K562 (cell line): ENCODE data around the gene COL13A1. TPM values are rescaled to one million over a fixed set of nuclear protein-coding genes. Genes with fewer than 3 reads are reported as not detected.

Experiments used
- ATAC-seq: fragments of 200-7000 bp; cut with Tn5 transposase; 3 replicates; pipeline ENCODE4 v1.9.1; 2020; ENCODE audit warnings: moderate library complexity
- BruUV-seq: library from RNA; stranded (reverse); fragments of 400-500 nt; replicated peaks from 2 replicates; lab custom pipeline; 2021; lab: Mats Ljungman, UMichigan
- CTCF ChIA-PET: fragments of 300-600 bp; formaldehyde crosslinking; extraction: SDS; loops from one replicate; lab custom pipeline; 2021; ENCODE audit warnings: low intra/inter-chr PET ratio; lab: Yijun Ruan, JAX
- POLR2A ChIA-PET: fragments of 300-600, 350-650 bp; sonication (Branson Sonifier 250); formaldehyde crosslinking; extraction: SDS; loops from one replicate; lab custom pipeline; 2021; ENCODE audit warnings: antibody characterized with exemption, inconsistent platforms; lab: Yijun Ruan, JAX
- DNase-seq, 4 experiments: peaks; one replicate each; pipeline versions ENCODE4 v3.0.0 to v3.0.0-alpha.2; 2011 to 2018; ENCODE audit warnings: low spot score in 3 of 4, mixed read lengths in 3 of 4; ENCODE audit errors: extremely low read depth in 1 of 4
- FAIRE-seq: peaks from 2 replicates; lab custom pipeline; 2011; peaks lifted over from hg19 to GRCh38; lab: Jason Lieb, UNC
- H2AFZ ChIP-seq: 2 replicates; pipeline ENCODE4 v1.6.0; 2011; ENCODE audit warnings: low read depth, low read length, control low read depth, inconsistent platforms
- H3K27ac ChIP-seq: fragments of 200-600 bp; 3 replicates; pipeline ENCODE4 v1.8.0; 2011; ENCODE audit warnings: low read depth, mild to moderate bottlenecking, control low read depth, inconsistent platforms, low read length, moderate library complexity, mixed read lengths; ENCODE audit errors: extremely low read depth
- H3K27me3 ChIP-seq, 2 experiments: fragments of 300-600 bp in 1 of 2; 2 replicates in 1 of 2; 3 replicates in 1 of 2; pipeline versions ENCODE4 v1.6.0 to v1.8.0; 2011; ENCODE audit warnings: inconsistent platforms in 2 of 2, low read length in 2 of 2, mild to moderate bottlenecking in 1 of 2, mixed read lengths in 1 of 2, moderate library complexity in 1 of 2; ENCODE audit not compliant: control insufficient read depth in 2 of 2, insufficient read depth in 2 of 2
- H3K36me3 ChIP-seq: fragments of 300-600 bp; 3 replicates; pipeline ENCODE4 v1.8.0; 2011; ENCODE audit warnings: mild to moderate bottlenecking, low read length, inconsistent platforms; ENCODE audit not compliant: control insufficient read depth, insufficient read depth
- H3K4me1 ChIP-seq, 2 experiments: fragments of 200-600 bp in 1 of 2; replicated peaks in 1 of 2; 2 replicates in 1 of 2; 3 replicates in 1 of 2; pipeline versions ENCODE4 v1.5.1 to v1.8.0; 2011; ENCODE audit warnings: inconsistent platforms in 2 of 2, low read length in 2 of 2, mild to moderate bottlenecking in 1 of 2, mixed read lengths in 1 of 2, moderate library complexity in 1 of 2; ENCODE audit not compliant: control insufficient read depth in 2 of 2, insufficient read depth in 2 of 2
- H3K4me2 ChIP-seq: 2 replicates; pipeline ENCODE4 v1.6.1; 2011; ENCODE audit warnings: low read length, control low read depth, inconsistent platforms, mixed read lengths; ENCODE audit not compliant: insufficient read depth
- H3K4me3 ChIP-seq: fragments of 200-600 bp; sonication (generic), shearing (Covaris generic); 2 replicates; pipeline ENCODE4 v1.5.1; 2016; ENCODE audit warnings: control low read depth, inconsistent platforms
- H3K79me2 ChIP-seq: fragments of 200-600 bp; 3 replicates; pipeline ENCODE4 v1.8.0; 2011; ENCODE audit warnings: low read length, inconsistent platforms; ENCODE audit not compliant: control insufficient read depth, insufficient read depth
- H3K9ac ChIP-seq, 2 experiments: 2 replicates each; pipeline versions ENCODE4 v1.6.0 to v1.6.1; 2011; ENCODE audit warnings: low read depth in 2 of 2, low read length in 2 of 2, control low read depth in 1 of 2, inconsistent platforms in 1 of 2, mild to moderate bottlenecking in 1 of 2, mixed read lengths in 1 of 2; ENCODE audit not compliant: insufficient read depth in 1 of 2
- H3K9me1 ChIP-seq: one replicate; pipeline ENCODE4 v1.6.0; 2011; ENCODE audit warnings: inconsistent platforms, mild to moderate bottlenecking, low read length, moderate library complexity; ENCODE audit not compliant: control insufficient read depth, insufficient read depth
- H3K9me3 ChIP-seq: replicated peaks from 2 replicates; pipeline ENCODE4 v1.5.1; 2011; ENCODE audit warnings: low read depth, low read length, inconsistent platforms; ENCODE audit not compliant: control insufficient read depth, insufficient read depth
- H4K20me1 ChIP-seq: replicated peaks from 2 replicates; pipeline ENCODE4 v1.6.1; 2011; ENCODE audit warnings: low read length, inconsistent platforms, mixed read lengths; ENCODE audit not compliant: control insufficient read depth, insufficient read depth
- ATF7 ChIP-seq: fragments of 450-650 bp; IDR thresholded peaks from 2 replicates; pipeline ENCODE4 v1.7.1; 2014; ENCODE audit warnings: mild to moderate bottlenecking, moderate library complexity
- CHD1 ChIP-seq: fragments of 200-600 bp; sonication (generic); IDR thresholded peaks from one replicate; pipeline ENCODE4 v1.6.1; 2012; ENCODE audit warnings: mild to moderate bottlenecking, moderate library complexity, low read length, inconsistent platforms
- GABPB1 ChIP-seq: sonication (generic); formaldehyde crosslinking; IDR thresholded peaks from 2 replicates; pipeline ENCODE4 v1.8.0; 2022; ENCODE audit warnings: mild to moderate bottlenecking, missing genetic modification reagents
- HNRNPK ChIP-seq: fragments of 200-400 bp; formaldehyde crosslinking; IDR thresholded peaks from one replicate; pipeline ENCODE4 v1.6.1; 2018; ENCODE audit warnings: mild to moderate bottlenecking, low read depth, low read length; ENCODE audit not compliant: poor library complexity, severe bottlenecking
- MAZ ChIP-seq, 2 experiments: fragments of 450-650 bp in 1 of 2; sonication (generic) in 1 of 2; formaldehyde crosslinking; IDR thresholded peaks in 1 of 2; conservative IDR thresholded peaks in 1 of 2; 2 replicates each; pipeline versions ENCODE4 v1.4.0 to v1.5.0; 2020; ENCODE audit warnings: mild to moderate bottlenecking in 1 of 2, missing genetic modification reagents in 1 of 2
- SMAD3 ChIP-seq: fragments of 450-650 bp; formaldehyde crosslinking; conservative IDR thresholded peaks from 2 replicates; pipeline ENCODE4 v1.4.0; 2020; ENCODE audit warnings: mild to moderate bottlenecking
- TCF7 ChIP-seq: sonication (generic); IDR thresholded peaks from 2 replicates; pipeline ENCODE4 v1.6.1; 2016; ENCODE audit warnings: antibody characterized with exemption, borderline replicate concordance
- ZNF23 ChIP-seq: fragments of 250-450 bp; sonication (Bioruptor Pico); IDR thresholded peaks from 2 replicates; pipeline ENCODE4 v1.4.0; 2020; ENCODE audit warnings: mild to moderate bottlenecking
- ZNF324 ChIP-seq: fragments of 250-450 bp; sonication (Bioruptor Pico); IDR thresholded peaks from 2 replicates; pipeline ENCODE4 v1.4.0; 2020; ENCODE audit warnings: mild to moderate bottlenecking
- ZNF77 ChIP-seq: fragments of 250-450 bp; sonication (Bioruptor Pico); IDR thresholded peaks from 2 replicates; pipeline ENCODE4 v1.5.0; 2020
- WGBS: fragments of 100-300 bp; shearing (Covaris generic); methylation state at CpG from one replicate; pipeline ENCODE4 v1.1.6; 2016; ENCODE audit warnings: low coverage, mixed read lengths; ENCODE audit not compliant: insufficient coverage; ENCODE audit errors: missing lambda C conversion rate; 5-methylcytosine and 5-hydroxymethylcytosine counted together
- in situ Hi-C: fragments of 300-500 bp; cut with MboI; formaldehyde crosslinking; loops from 4 replicates; pipeline ENCODE4 v1.15.0; 2018; ENCODE audit warnings: inconsistent platforms, mixed read lengths
- intact Hi-C: fragments of 100-400 bp; cut with micrococcal nuclease; formaldehyde crosslinking; loops from 2 replicates; pipeline ENCODE4 v1.14.2; 2022
- polyA plus RNA-seq, 8 experiments: library from polyadenylated mRNA; depleted of rRNA in 4 of 8; stranded (reverse) in 5 of 8; unstranded in 3 of 8; fragments of >200 nt; fragmentation: Nextera tagmentation in 2 of 8; fragmentation: Illumina TruSeq in 1 of 8; extraction: Ambion mirVana in 2 of 8; extraction: Trizol in 1 of 8; gene quantifications; 2 replicates each; pipeline versions ENCODE4 v1.2.1 to v1.2.3, GENCODE V29; 2011 to 2014; ENCODE audit warnings: inconsistent platforms in 1 of 8, missing spikeins in 1 of 8
- total RNA-seq, 7 experiments: library from RNA; depleted of rRNA in 6 of 7; stranded (reverse); fragments of >200 nt in 6 of 7; fragmentation: Illumina TruSeq in 2 of 7; extraction: Trizol in 2 of 7; gene quantifications; 2 replicates each; pipeline versions ENCODE4 v1.2.1 to v1.2.3, GENCODE V29; 2011 to 2021; ENCODE audit warnings: low replicate concordance in 1 of 7
- TF ChIP-seq, protein P1 (sequence below): IDR thresholded peaks from 2 replicates; pipeline ENCODE4 v1.6.1; 2012; ENCODE audit warnings: low read depth, low read length, improper control_type of control experiment, borderline replicate concordance
- TF ChIP-seq, protein P2 (sequence below): fragments of 200-800 bp; sonication (Bioruptor generic); IDR thresholded peaks from 2 replicates; pipeline ENCODE4 v1.6.1; 2017; ENCODE audit warnings: missing genetic modification characterization, missing compliant biosample characterization
- TF ChIP-seq, protein P3 (sequence below): fragments of 250-450 bp; sonication (Bioruptor Pico); IDR thresholded peaks from 2 replicates; pipeline ENCODE4 v1.8.0; 2022; ENCODE audit warnings: inconsistent platforms

Gene COL13A1
- total and polyA plus RNA-seq, 9 of the 15 experiments (the other 6 are each of a cell fraction or from before 2014, with no cell fraction given), result not detected

DNA sequence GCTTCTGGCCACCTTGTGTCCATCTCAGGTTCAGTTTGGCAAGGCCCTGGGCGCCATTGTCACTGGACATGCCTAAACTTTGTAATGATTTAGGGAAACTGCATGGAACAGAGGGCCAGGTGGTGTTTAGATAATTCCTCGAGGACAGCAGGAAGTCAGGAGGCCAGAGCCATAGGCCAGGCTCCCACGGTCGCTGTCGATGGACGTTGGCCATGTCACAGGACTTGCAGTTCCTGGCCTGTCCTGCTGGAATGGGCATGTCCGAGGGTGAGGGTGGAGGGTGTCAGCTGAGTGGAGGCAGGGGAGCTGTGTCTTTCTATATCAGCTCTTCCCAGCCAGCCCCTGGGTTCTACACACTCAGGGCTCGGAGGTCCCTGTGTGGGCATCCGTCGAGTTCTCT is 143.1 kb downstream of the COL13A1 start:
- FAIRE-seq (no peak), DNase-seq (no peak)
- H3K4me3 ChIP-seq, result no peak overlapping the region
- BruUV-seq, result no TSS peak
- CTCF ChIA-PET, result interaction anchor here (0.6 kb wide), 1 partner anchor 477 kb away, joined by 7 read pairs; no protein-coding TSS in a partner anchor
- 0 out of 4 replicates have a peak overlapping the region, but pooled peaks of 1 of the 2 experiments have one; percentile 12 for H3K9ac ChIP-seq
- WGBS, result 4% methylated on average over 10 of the region's 10 CpGs
- POLR2A ChIA-PET, result no interaction called here
- H3K4me1 ChIP-seq, result 0 out of 5 replicates have a peak, but pooled peaks cover 0 to 3% of the 10 kb centered on the region in 2 experiments
- in situ Hi-C loops, result no loop called here
- H3K9me3 ChIP-seq, result no peaks in the 10 kb centered on the region
- no peak overlapping the region for H2AFZ ChIP-seq
- peaks cover 21 to 76% of the 10 kb centered on the region in 2 experiments for H3K27me3 ChIP-seq
- TF ChIP-seq, protein P1, sequence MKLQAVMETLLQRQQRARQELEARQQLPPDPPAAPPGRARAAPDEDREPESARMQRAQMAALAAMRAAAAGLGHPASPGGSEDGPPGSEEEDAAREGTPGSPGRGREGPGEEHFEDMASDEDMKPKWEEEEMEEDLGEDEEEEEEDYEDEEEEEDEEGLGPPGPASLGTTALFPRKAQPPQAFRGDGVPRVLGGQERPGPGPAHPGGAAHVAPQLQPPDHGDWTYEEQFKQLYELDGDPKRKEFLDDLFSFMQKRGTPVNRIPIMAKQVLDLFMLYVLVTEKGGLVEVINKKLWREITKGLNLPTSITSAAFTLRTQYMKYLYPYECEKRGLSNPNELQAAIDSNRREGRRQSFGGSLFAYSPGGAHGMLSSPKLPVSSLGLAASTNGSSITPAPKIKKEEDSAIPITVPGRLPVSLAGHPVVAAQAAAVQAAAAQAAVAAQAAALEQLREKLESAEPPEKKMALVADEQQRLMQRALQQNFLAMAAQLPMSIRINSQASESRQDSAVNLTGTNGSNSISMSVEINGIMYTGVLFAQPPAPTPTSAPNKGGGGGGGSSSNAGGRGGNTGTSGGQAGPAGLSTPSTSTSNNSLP, result no peak
- no peak for TF ChIP-seq SMAD3 (CRISPR knock-in tag)
- no peak for TF ChIP-seq GABPB1 (CRISPR knock-in tag)
- no peak for TF ChIP-seq ZNF324
- TF ChIP-seq ZNF77 (CRISPR knock-in tag), result no peak
- no peak for TF ChIP-seq CHD1
- TF ChIP-seq ATF7, result no peak
- no peak for TF ChIP-seq TCF7
- TF ChIP-seq HNRNPK, result no peak
- TF ChIP-seq, protein P2, sequence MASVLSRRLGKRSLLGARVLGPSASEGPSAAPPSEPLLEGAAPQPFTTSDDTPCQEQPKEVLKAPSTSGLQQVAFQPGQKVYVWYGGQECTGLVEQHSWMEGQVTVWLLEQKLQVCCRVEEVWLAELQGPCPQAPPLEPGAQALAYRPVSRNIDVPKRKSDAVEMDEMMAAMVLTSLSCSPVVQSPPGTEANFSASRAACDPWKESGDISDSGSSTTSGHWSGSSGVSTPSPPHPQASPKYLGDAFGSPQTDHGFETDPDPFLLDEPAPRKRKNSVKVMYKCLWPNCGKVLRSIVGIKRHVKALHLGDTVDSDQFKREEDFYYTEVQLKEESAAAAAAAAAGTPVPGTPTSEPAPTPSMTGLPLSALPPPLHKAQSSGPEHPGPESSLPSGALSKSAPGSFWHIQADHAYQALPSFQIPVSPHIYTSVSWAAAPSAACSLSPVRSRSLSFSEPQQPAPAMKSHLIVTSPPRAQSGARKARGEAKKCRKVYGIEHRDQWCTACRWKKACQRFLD (CRISPR knock-in tag), result no peak
- no peak for TF ChIP-seq MAZ (CRISPR knock-in tag; conservative IDR thresholded peaks at IDR 0.05 in 1 of 2, IDR thresholded peaks at IDR 0.05 in 1 of 2)
- TF ChIP-seq, protein P3, sequence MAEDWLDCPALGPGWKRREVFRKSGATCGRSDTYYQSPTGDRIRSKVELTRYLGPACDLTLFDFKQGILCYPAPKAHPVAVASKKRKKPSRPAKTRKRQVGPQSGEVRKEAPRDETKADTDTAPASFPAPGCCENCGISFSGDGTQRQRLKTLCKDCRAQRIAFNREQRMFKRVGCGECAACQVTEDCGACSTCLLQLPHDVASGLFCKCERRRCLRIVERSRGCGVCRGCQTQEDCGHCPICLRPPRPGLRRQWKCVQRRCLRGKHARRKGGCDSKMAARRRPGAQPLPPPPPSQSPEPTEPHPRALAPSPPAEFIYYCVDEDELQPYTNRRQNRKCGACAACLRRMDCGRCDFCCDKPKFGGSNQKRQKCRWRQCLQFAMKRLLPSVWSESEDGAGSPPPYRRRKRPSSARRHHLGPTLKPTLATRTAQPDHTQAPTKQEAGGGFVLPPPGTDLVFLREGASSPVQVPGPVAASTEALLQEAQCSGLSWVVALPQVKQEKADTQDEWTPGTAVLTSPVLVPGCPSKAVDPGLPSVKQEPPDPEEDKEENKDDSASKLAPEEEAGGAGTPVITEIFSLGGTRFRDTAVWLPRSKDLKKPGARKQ (CRISPR knock-in tag), result no peak
- no peak for TF ChIP-seq ZNF23 (CRISPR knock-in tag)
- TF ChIP-seq, all 486 proteins: peak for 0
- no peaks in the 10 kb centered on the region for H3K36me3 ChIP-seq
- H3K79me2 ChIP-seq, result no peaks in the 10 kb centered on the region
- H3K9me1 ChIP-seq, result no peaks in the 10 kb centered on the region
- H3K27ac ChIP-seq, result no peak overlapping the region
- no peak overlapping the region for H3K4me2 ChIP-seq
- 0 out of 2 replicates have a peak, but pooled peaks cover 4% of the 10 kb centered on the region for H4K20me1 ChIP-seq
- no peak for ATAC-seq
- intact Hi-C loops, result no loop called here
